OCI-LY1 (cell line): ENCODE results near the gene PTPRZ1.

Experiments
- H2AFZ ChIP-seq: fragments of 200-600 bp; sonication (generic), shearing (Covaris generic); 2 replicates; pipeline ENCODE4 v1.6.0; 2014; ENCODE audit warnings: antibody characterized with exemption, mild to moderate bottlenecking, low read length
- H3F3A ChIP-seq: fragments of 200-600 bp; sonication (generic), shearing (Covaris generic); 2 replicates; pipeline ENCODE4 v1.6.0; 2014; ENCODE audit warnings: mild to moderate bottlenecking, antibody characterized with exemption, low read length, moderate library complexity; ENCODE audit not compliant: insufficient read depth
- H3K27ac ChIP-seq: fragments of 200-600 bp; sonication (generic); 2 replicates; pipeline ENCODE4 v1.5.1; 2014; ENCODE audit warnings: low read length, mixed run types, mild to moderate bottlenecking, low read depth; ENCODE audit not compliant: poor library complexity, severe bottlenecking
- H3K27me3 ChIP-seq: fragments of 200-600 bp; sonication (generic); 2 replicates; pipeline ENCODE4 v1.6.0; 2014; ENCODE audit warnings: antibody characterized with exemption, mild to moderate bottlenecking, low read length, moderate library complexity; ENCODE audit not compliant: insufficient read depth
- H3K36me3 ChIP-seq: fragments of 200-600 bp; sonication (generic); 2 replicates; pipeline ENCODE4 v1.6.1; 2014; ENCODE audit warnings: mild to moderate bottlenecking, antibody characterized with exemption, low read length, moderate library complexity, mixed read lengths; ENCODE audit not compliant: insufficient read depth
- H3K4me1 ChIP-seq: fragments of 200-600 bp; sonication (generic); 2 replicates; pipeline ENCODE4 v1.5.1; 2014; ENCODE audit warnings: mild to moderate bottlenecking, low read length, moderate library complexity; ENCODE audit not compliant: insufficient read depth, severe bottlenecking
- H3K4me2 ChIP-seq: fragments of 200-600 bp; sonication (generic), shearing (Covaris generic); 2 replicates; pipeline ENCODE4 v1.6.1; 2014; ENCODE audit warnings: low read length
- H3K4me3 ChIP-seq: fragments of 200-600 bp; sonication (generic); 2 replicates; pipeline ENCODE4 v1.5.1; 2014; ENCODE audit warnings: low read length, low read depth, mild to moderate bottlenecking, mixed read lengths; ENCODE audit not compliant: poor library complexity, severe bottlenecking
- H3K79me2 ChIP-seq: fragments of 200-600 bp; shearing (Covaris generic); 2 replicates; pipeline ENCODE4 v1.6.1; 2016; ENCODE audit warnings: mixed run types, low read length, mixed read lengths; ENCODE audit not compliant: insufficient read depth
- H3K9ac ChIP-seq: fragments of 200-600 bp; sonication (generic), shearing (Covaris generic); 2 replicates; pipeline ENCODE4 v1.6.1; 2014; ENCODE audit warnings: mild to moderate bottlenecking, low read length, mixed read lengths
- H3K9me2 ChIP-seq: fragments of 200-600 bp; sonication (generic), shearing (Covaris generic); 2 replicates; pipeline ENCODE4 v1.6.1; 2014; ENCODE audit warnings: low read depth, mild to moderate bottlenecking, low read length, mixed read lengths
- H3K9me3 ChIP-seq: fragments of 200-600 bp; shearing (Covaris generic); 2 replicates; pipeline ENCODE4 v1.6.1; 2014; ENCODE audit warnings: low read length, mixed read lengths
- H4K20me1 ChIP-seq: fragments of 200-600 bp; sonication (generic), shearing (Covaris generic); 2 replicates; pipeline ENCODE4 v1.6.0; 2016; ENCODE audit warnings: mild to moderate bottlenecking, low read length; ENCODE audit not compliant: insufficient read depth
- EZH2 ChIP-seq: fragments of 200-600 bp; sonication (generic), shearing (Covaris generic); IDR thresholded peaks from 2 replicates; pipeline ENCODE4 v1.8.0; 2017; ENCODE audit warnings: borderline replicate concordance, mixed run types, mild to moderate bottlenecking, antibody characterized with exemption, low read length, moderate library complexity, mixed read lengths
- TF ChIP-seq, protein P1 (sequence below): fragments of 200-600 bp; sonication (generic), shearing (Covaris generic); IDR thresholded peaks from 2 replicates; pipeline ENCODE4 v1.5.1; 2017; ENCODE audit warnings: mild to moderate bottlenecking, antibody characterized with exemption, low read length, moderate library complexity, mixed read lengths

Gene PTPRZ1

GRCh38 chr7:122103064-122103463, 230.1 kb downstream of the PTPRZ1 start:
- Histone ChIP-seq H2AFZ (no peak overlapping the region), H3K27me3 (no peaks in the 10 kb centered on the region), H3K9ac (no peak overlapping the region), H3K4me2 (no peak overlapping the region), H3F3A (no peaks in the 10 kb centered on the region), H3K4me3 (no peak overlapping the region), H3K9me2 (no peaks in the 10 kb centered on the region), H4K20me1 (no peaks in the 10 kb centered on the region), H3K36me3 (no peaks in the 10 kb centered on the region), H3K27ac (no peak overlapping the region), H3K79me2 (no peaks in the 10 kb centered on the region), H3K9me3 (0 out of 2 replicates have a peak, but pooled peaks cover 3% of the 10 kb centered on the region), H3K4me1 (no peaks in the 10 kb centered on the region)
- no peak for TF ChIP-seq EZH2
- TF ChIP-seq, protein P1, sequence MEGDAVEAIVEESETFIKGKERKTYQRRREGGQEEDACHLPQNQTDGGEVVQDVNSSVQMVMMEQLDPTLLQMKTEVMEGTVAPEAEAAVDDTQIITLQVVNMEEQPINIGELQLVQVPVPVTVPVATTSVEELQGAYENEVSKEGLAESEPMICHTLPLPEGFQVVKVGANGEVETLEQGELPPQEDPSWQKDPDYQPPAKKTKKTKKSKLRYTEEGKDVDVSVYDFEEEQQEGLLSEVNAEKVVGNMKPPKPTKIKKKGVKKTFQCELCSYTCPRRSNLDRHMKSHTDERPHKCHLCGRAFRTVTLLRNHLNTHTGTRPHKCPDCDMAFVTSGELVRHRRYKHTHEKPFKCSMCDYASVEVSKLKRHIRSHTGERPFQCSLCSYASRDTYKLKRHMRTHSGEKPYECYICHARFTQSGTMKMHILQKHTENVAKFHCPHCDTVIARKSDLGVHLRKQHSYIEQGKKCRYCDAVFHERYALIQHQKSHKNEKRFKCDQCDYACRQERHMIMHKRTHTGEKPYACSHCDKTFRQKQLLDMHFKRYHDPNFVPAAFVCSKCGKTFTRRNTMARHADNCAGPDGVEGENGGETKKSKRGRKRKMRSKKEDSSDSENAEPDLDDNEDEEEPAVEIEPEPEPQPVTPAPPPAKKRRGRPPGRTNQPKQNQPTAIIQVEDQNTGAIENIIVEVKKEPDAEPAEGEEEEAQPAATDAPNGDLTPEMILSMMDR = no peak
